GM18508 (cell line): ENCODE measurements around the gene LRRC8C.
"Not testable (repeated sequence)": the region's sequence is repeated elsewhere in the genome, so short reads cannot be mapped to it uniquely, and the experiment has no call there.

ENCODE experiments used
- ATAC-seq: cut with Tn5 transposase; IDR thresholded peaks from one replicate; pipeline ENCODE4 v1.9.1; 2021; ENCODE audit warnings: moderate number of reproducible peaks; ENCODE audit not compliant: insufficient read depth, unreplicated experiment

The LRRC8C gene

GRCh38 chr1:89632657-89633247, at the start of gene LRRC8C:
Gene LRRC8C, plus strand, starts transcription at chr1:89633120. Its CDS starts 53,354 bp downstream, at chr1:89686474.
- peak; percentile 48 for ATAC-seq

DNA sequence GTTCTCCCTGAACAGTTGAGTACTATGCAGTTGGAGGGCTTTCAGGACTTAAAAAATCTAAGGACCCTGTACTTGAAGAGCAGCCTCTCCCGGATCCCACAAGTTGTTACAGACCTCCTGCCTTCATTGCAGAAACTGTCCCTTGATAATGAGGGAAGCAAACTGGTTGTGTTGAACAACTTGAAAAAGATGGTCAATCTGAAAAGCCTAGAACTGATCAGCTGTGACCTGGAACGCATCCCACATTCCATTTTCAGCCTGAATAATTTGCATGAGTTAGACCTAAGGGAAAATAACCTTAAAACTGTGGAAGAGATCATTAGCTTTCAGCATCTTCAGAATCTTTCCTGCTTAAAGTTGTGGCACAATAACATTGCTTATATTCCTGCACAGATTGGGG, 48.7 kb upstream of the LRRC8C start:
- no peak for ATAC-seq

DNA sequence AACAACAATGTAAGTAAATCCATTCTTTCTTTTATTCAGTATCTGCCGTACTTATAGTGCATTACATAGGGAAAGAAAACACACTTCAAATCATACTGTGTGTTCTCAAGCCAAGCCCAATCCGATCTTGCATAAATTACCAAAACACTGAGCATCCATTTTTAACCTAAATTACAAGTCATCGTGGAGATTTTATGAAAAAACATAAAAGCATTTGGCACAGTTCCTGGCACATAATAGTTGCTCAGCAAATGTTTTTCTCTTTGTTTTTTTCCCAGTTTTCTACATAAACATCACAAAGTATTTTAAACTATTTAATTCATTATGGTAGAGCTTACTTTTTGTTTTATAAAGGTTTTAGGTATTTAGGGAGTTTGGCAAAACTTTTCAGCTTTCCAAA, 48.1 kb upstream of the LRRC8C start:
- no peak for ATAC-seq

DNA sequence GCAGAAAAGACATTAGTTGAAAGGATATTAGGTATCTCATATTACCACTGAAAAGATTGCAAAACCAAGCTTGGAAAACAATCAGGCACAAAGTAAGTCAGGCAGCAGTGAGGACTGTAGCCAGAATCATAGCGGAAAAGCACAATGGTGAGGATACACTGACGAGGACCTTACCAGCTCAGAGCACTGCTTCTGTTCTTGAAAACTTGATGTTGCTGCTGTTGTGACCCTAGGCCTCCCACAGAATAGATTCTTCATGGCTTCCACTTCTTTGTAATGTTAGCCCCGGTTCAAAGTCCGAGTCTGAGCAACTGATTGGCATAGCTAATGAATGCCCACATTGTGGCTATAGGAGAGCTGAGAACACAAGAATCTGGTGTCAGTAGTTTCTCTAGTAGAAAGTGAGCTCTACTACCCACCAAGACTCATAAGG, 45.2 kb upstream of the LRRC8C start:
- ATAC-seq: no peak

GRCh38 chr1:89588480-89588879, 44.4 kb upstream of the LRRC8C start:
- no peak for ATAC-seq

GRCh38 chr1:89589515-89589914, 43.4 kb upstream of the LRRC8C start:
- no peak for ATAC-seq

DNA sequence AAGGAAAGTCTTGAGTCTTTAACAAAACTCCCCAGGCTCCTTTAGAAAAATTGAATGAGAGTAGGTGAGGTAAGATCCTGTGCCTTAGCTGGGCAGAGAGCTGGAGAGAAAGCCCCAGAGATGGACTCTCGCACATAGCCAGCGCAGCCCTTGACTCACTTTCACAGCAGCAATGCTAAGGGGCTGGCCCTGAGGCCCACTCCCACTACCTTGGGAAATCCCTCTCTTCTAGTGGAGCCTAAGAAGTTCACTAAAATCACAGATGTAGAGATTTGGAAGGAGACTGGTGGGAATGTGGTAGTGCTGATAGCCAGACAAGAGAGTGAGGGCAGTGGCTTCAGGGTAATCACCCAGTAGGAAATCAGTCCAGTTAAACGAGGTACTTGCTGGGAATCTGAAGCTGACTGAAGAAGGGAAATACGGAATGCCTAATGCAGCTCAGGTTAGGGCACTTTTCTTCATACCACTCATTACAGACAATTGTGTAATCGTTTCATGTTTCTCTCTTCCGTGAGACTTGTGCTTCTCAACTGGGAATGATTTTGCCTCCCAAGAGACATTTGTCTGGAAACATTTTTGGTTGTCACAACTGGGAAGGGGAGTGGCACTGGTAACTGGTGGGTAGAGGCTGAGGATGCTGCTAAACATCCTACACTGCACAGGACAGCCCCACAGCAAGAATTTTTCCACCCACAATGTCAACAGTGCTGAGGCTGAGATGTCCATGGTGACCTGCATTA, 42.4 kb upstream of the LRRC8C start:
- ATAC-seq: no peak

DNA sequence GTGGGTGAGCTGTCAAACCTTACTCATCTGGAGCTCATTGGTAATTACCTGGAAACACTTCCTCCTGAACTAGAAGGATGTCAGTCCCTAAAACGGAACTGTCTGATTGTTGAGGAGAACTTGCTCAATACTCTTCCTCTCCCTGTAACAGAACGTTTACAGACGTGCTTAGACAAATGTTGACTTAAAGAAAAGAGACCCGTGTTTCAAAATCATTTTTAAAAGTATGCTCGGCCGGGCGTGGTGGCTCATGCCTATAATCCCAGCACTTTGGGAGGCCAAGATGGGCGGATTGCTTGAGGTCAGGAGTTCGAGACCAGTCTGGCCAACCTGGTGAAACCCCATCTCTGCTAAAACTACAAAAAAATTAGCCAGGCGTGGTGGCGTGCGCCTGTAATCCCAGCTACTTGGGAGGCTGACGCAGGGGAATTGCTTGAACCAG, 40.0 kb upstream of the LRRC8C start:
- ATAC-seq: not testable (repeated sequence)

- no peak for ATAC-seq
Observed at GRCh38 chr1:89594096-89594740, 38.7 kb upstream of the LRRC8C start.

DNA sequence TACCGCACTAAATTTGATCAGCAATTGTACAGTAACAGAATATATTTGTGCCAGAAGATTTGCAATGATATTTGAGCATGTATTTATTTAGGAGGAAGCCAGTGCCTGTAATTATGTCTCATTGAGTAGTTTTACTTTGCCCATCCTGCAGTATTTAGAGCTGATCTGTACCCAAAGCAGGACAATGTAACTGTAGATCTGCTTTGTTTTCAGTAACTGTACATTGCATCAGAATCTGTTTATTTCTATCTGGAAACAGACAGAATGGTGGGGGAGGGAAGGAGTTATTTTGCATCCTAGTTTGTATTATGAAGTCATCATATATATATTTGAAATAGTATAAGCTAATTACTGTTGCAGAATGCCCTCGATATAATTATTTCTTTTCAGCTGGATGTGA, 36.2 kb upstream of the LRRC8C start:
- ATAC-seq: no peak

DNA sequence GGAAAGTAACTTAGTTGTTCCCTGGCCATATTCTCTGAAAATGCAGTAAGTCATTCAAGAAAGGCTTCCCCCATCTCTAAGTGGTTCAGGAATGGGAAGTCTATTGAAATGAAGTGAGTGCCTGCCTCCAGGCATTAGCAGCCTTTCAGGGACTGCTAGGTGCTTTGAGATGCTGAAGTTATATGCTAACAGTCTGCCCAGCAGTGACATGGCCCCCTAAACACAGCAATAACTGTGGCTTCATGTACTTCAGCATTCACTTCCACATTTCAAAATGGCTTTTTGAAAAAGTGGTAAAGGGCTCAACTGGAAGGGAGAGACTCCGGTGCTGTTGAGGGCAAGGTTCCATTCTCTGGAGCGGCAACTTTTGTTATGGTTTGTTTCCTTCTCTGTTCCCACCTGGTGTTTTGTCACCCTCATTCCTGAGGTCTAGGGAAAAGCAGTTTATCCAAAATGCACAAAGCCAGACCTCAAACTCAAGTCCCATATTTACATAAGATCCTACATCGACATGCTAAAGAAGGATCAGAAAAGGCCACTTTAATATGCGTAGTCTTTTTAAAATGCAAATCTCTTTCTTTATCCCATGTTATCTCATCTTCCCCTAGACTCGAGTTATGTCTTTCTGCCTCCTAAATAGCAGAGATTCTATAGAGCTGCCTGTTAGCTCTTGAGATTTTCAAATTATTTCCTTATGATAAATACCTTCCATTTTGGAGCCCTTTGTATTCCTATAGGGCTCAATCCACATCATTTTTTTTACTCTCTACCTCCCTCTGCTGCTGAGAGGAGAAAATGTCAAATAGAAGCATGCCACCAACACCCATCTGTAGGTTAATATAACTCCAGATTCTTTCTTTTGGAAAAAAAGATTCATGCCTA, 34.2 kb upstream of the LRRC8C start:
- no peak for ATAC-seq

DNA sequence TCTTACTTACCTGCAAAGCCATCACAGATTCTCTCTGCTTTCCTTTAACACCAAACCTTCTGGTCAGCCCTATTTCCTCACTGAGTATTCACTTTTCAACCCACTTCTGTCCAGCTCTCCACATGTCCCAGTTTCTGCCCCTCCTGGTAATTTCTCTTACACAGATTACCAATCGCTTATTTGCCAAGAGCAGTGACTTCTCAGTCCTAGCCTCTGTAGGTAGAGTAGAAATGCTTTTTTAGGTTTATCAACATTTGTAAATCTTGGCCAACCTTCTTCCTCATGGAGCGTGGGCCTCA, 33.6 kb upstream of the LRRC8C start:
- ATAC-seq: no peak

DNA sequence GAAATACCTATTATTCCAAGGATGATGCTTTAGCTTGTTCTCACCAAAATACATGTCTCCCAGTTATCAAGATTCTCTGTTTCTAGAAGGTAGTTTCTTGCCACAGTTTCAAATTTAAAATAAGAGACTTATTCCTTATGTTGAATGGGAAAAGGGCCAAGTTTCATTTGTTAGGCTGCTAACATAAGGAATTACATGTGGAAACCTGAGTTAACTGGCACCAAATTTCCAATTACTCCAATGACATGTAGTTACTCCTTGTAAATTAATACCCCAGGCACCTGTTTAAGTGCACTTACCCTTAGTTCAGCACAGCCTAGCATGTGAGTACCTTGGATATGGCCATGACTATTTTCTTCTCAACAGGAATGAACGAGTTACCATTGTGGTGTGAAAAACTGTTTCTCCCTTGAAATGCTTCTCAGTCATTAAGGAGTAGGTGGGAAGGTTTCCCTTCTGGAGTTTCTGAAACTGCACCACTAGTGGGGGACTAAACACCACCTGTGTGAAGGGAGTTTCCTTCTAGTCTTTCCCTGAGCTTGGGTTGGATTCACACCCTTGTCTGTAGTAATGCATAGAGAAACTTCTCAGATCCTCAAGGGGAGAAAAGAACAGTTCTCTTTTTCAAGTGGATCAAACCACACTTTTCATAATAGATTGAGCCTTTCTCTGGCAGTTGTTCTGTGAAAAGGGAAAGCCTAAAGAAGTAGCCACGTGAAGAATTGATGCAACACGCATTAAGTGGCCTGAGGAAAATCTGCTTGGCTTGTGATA, 32.3 kb upstream of the LRRC8C start:
- no peak for ATAC-seq

GRCh38 chr1:89602871-89603404, 30.0 kb upstream of the LRRC8C start:
- ATAC-seq: no peak

GRCh38 chr1:89603651-89604413, 29.1 kb upstream of the LRRC8C start:
- ATAC-seq: no peak

DNA sequence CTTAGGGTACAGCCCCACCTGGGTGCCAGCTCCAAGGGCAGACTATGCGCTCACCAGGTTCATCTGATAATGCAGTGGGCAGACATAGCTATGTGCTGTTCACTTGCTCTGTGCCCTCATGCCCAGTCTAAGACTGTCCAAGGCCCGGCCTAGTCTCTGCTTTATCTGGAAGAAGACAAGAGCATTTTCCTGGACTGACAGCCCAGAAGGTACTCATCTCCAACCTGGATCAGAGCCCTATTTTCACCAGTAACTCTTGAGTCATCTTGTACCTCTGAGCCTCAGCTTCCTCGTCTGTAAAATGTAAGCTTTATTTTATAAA, 28.5 kb upstream of the LRRC8C start:
- ATAC-seq: no peak

- no peak for ATAC-seq
Observed at GRCh38 chr1:89605692-89606091, 27.2 kb upstream of the LRRC8C start.

DNA sequence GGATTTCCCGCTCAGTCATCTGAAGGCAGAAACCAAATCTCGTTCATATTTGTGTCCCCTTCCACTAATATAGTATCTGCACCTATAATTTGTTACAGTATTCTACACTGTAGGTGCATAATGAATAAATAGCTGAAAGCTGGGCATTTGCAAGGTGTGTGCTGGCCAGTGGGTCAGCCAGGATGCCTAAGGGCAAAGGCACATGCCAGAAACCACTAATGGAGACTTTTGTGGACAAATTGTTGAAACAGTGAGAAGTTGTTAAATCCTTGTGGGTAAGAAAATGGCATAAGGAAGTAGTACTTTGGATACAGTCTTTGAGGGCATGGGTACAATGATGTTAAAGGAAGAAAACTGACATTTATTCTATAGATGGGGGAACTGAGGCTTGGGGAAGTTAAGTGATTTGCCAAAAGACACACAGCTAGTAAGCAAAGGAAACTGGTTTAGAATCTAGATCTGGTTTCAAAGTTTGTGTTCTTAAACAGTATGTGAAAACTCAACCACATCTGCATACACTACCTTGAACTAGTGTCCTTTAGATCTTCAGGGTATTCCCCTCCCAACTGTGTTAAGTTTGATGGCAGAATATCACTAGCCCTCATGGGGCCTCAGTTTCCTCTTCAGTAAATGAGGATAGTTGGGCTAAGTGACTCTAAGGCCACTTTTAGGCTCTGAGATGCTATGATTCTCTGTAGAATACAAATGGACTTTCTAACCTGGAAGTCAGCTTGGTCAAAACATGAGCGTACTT, 26.5 kb upstream of the LRRC8C start:
- no peak for ATAC-seq

DNA sequence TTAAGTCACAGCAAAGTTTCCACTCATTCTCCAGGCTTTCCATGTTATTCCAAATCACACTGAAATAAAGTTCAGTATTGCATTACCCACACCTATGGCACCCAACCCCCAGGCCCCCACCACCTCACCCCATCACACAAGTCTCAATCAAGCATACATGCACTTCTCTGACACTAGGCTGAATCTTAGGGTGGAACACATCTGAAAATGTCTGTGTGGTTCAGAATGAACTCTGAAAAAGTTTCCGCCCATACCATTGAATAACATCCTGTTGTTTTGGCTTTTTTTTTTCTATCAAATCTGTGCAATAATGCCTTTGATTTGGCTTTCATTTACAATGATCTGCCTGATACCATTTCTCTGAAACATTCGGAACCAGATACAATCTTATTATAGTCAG, 25.8 kb upstream of the LRRC8C start:
- ATAC-seq: no peak
